Small intestine (tissue), 7 donors: Measurements from ENCODE around the gene SYP. TPM values are rescaled to one million over a fixed set of nuclear protein-coding genes. Genes with fewer than 3 reads are reported as not detected.
"Not testable (repeated sequence)": the region's sequence is repeated elsewhere in the genome, so short reads cannot be mapped to it uniquely, and the experiment has no call there.

ENCODE experiments used
- DNase-seq, 2 donors: peaks; one replicate each; pipeline versions ENCODE4 v3.0.0 to v3.0.0-alpha.2; 2013
- FAIRE-seq: peaks from 2 replicates; lab custom pipeline; 2012; peaks lifted over from hg19 to GRCh38; lab: Jason Lieb, UNC
- H3K27ac ChIP-seq, 3 donors: one replicate each; pipeline ENCODE4 v1.5.1; 2013; ENCODE audit warnings: low read length in 2 of 3, mild to moderate bottlenecking in 2 of 3, control low read depth in 1 of 3, inconsistent platforms in 1 of 3, low read depth in 1 of 3, moderate library complexity in 1 of 3
- H3K27me3 ChIP-seq, 3 donors: one replicate each; pipeline ENCODE4 v1.6.1; 2013; ENCODE audit warnings: low read length in 3 of 3, inconsistent platforms in 1 of 3; ENCODE audit not compliant: control insufficient read depth in 3 of 3, insufficient read depth in 3 of 3
- H3K36me3 ChIP-seq, 3 donors: one replicate each; pipeline ENCODE4 v1.6.1; 2013; ENCODE audit warnings: low read length in 3 of 3, inconsistent platforms in 1 of 3, low read depth in 1 of 3, mild to moderate bottlenecking in 1 of 3, moderate library complexity in 1 of 3; ENCODE audit not compliant: control insufficient read depth in 3 of 3, insufficient read depth in 2 of 3
- H3K4me1 ChIP-seq, 3 donors: one replicate each; pipeline ENCODE4 v1.6.1; 2013; ENCODE audit warnings: low read length in 2 of 3, inconsistent platforms in 1 of 3, low read depth in 1 of 3, mild to moderate bottlenecking in 1 of 3, moderate library complexity in 1 of 3; ENCODE audit not compliant: control insufficient read depth in 3 of 3, insufficient read depth in 2 of 3
- H3K4me3 ChIP-seq, 3 donors: one replicate each; pipeline ENCODE4 v1.5.1; 2013; ENCODE audit warnings: low read length in 3 of 3, control low read depth in 1 of 3, inconsistent platforms in 1 of 3, low read depth in 1 of 3, mild to moderate bottlenecking in 1 of 3, moderate library complexity in 1 of 3
- H3K9me3 ChIP-seq, 2 donors: one replicate each; pipeline ENCODE4 v1.6.1; 2013; ENCODE audit warnings: low read depth in 1 of 2, low read length in 1 of 2; ENCODE audit not compliant: control insufficient read depth in 2 of 2, insufficient read depth in 1 of 2
- WGBS, 3 donors: extraction: QIAGEN DNeasy Blood & Tissue Kit; methylation state at CpG; one replicate each; pipeline ENCODE4 v1.1.7; 2013; 5-methylcytosine and 5-hydroxymethylcytosine counted together
- polyA plus RNA-seq, 4 donors: library from polyadenylated mRNA; stranded (reverse) in 3 of 4; unstranded in 1 of 4; fragments of 200-250 nt in 3 of 4; fragments of 120-200 nt in 1 of 4; gene quantifications; one replicate each; pipeline versions ENCODE4 v1.2.1 to v1.2.3, GENCODE V29; 2013
- donor health status: healthy with polysubstance abuse.
- donor health status: control.
- donor health status: control.
- donor health status: Bipolar disorder and iron deficiency.
- donor health status: healthy.

The SYP gene
- polyA plus RNA-seq, 4 donors: 2.2 to 33.5 (median 7.0) TPM

- H3K4me1 ChIP-seq: peaks cover 0 to 3% (median 0%) of the 10 kb centered on the region in 3 donors
- no peaks in the 10 kb centered on the region for H3K9me3 ChIP-seq
- no peak for DNase-seq
- WGBS, 3 donors: 81 to 83% (median 82%) methylated on average over 18 to 24 of the region's 25 CpGs
- no peaks in the 10 kb centered on the region for H3K27me3 ChIP-seq
- no peak overlapping the region for H3K27ac ChIP-seq
- H3K4me3 ChIP-seq: no peak overlapping the region
- FAIRE-seq: no peak
- no peaks in the 10 kb centered on the region for H3K36me3 ChIP-seq
These were observed 42.8 kb downstream of the SYP start for GRCh38 chrX:49157194-49157593.

GRCh38 chrX:49155900-49156837 lies 43.8 kb downstream of the SYP start:
- WGBS, 3 donors: 1 to 43% (median 11%) methylated on average over 26 to 65 of the region's 65 CpGs
- Histone ChIP-seq H3K9me3 (no peaks in the 10 kb centered on the region), H3K4me3 (peak overlapping the region in 2 of 3 donors; percentile 42 to 52), H3K27ac (peak overlapping the region; percentile 75 to 92 (median 85)), H3K27me3 (no peaks in the 10 kb centered on the region), H3K4me1 (peaks cover 0 to 3% (median 0%) of the 10 kb centered on the region in 3 donors), H3K36me3 (no peaks in the 10 kb centered on the region)
- DNase-seq: peak; percentile 83 to 91
- no peak for FAIRE-seq

GRCh38 chrX:49155243-49155899 lies 44.6 kb downstream of the SYP start:
- H3K9me3 ChIP-seq: no peaks in the 10 kb centered on the region
- WGBS, 3 donors: 4 to 33% (median 15%) methylated on average over 14 to 18 of the region's 18 CpGs
- peak overlapping the region; percentile 16 to 52 (median 17) for H3K4me3 ChIP-seq
- DNase-seq (peak; percentile 52 to 82), FAIRE-seq (no peak)
- H3K27ac ChIP-seq: peak overlapping the region in 2 of 3 donors; percentile 85 to 92
- H3K27me3 ChIP-seq: no peaks in the 10 kb centered on the region
- no peaks in the 10 kb centered on the region for H3K36me3 ChIP-seq
- H3K4me1 ChIP-seq: peaks cover 0 to 3% (median 0%) of the 10 kb centered on the region in 3 donors

- H3K4me3 ChIP-seq: no peak overlapping the region
- DNase-seq: no peak
- FAIRE-seq: no peak
- peaks cover 0 to 8% (median 0%) of the 10 kb centered on the region in 3 donors for H3K4me1 ChIP-seq
- H3K27ac ChIP-seq: no peak overlapping the region
- no peaks in the 10 kb centered on the region for H3K36me3 ChIP-seq
- peaks cover 0 to 2% of the 10 kb centered on the region in 2 donors for H3K9me3 ChIP-seq
- 83 to 100% (median 91%) methylated on average over 1 of the region's 1 CpG for WGBS, 3 donors
- H3K27me3 ChIP-seq: no peaks in the 10 kb centered on the region
These were observed 46.5 kb downstream of the SYP start for GRCh38 chrX:49153467-49153866.

GRCh38 chrX:49149291-49149690 lies 50.7 kb downstream of the SYP start:
- not testable (repeated sequence) for H3K4me3 ChIP-seq, DNase-seq, FAIRE-seq, H3K4me1 ChIP-seq, H3K27me3 ChIP-seq, H3K36me3 ChIP-seq
- peak overlapping the region; percentile 67 to 79 (median 70) for H3K27ac ChIP-seq
- peaks cover 0 to 11% of the 10 kb centered on the region in 2 donors for H3K9me3 ChIP-seq
- WGBS, 3 donors: 93 to 96% (median 93%) methylated on average over 14 of the region's 14 CpGs

- H3K27me3 ChIP-seq, FAIRE-seq, H3K4me3 ChIP-seq, H3K4me1 ChIP-seq, H3K36me3 ChIP-seq: not testable (repeated sequence)
- Histone ChIP-seq H3K27ac (peak overlapping the region; percentile 67 to 79 (median 70)), H3K9me3 (peaks cover 0 to 11% of the 10 kb centered on the region in 2 donors)
- DNase-seq: peak; percentile 60 to 65
- WGBS, 3 donors: 71 to 77% (median 75%) methylated on average over 21 of the region's 21 CpGs
These were observed 51.4 kb downstream of the SYP start for GRCh38 chrX:49148390-49149100.

GRCh38 chrX:49147936-49148335 lies 52.1 kb downstream of the SYP start:
- FAIRE-seq (no peak), DNase-seq (no peak)
- Histone ChIP-seq H3K4me1 (peaks cover 0 to 9% (median 0%) of the 10 kb centered on the region in 3 donors), H3K27me3 (no peaks in the 10 kb centered on the region), H3K36me3 (no peaks in the 10 kb centered on the region), H3K4me3 (no peak overlapping the region), H3K9me3 (peaks cover 0 to 11% of the 10 kb centered on the region in 2 donors), H3K27ac (no peak overlapping the region)
- 87 to 90% (median 89%) methylated on average over 11 to 13 of the region's 13 CpGs for WGBS, 3 donors

- Histone ChIP-seq H3K4me3 (no peak overlapping the region), H3K4me1 (peaks cover 0 to 9% (median 0%) of the 10 kb centered on the region in 3 donors), H3K27ac (no peak overlapping the region), H3K9me3 (peaks cover 0 to 12% of the 10 kb centered on the region in 2 donors), H3K36me3 (no peaks in the 10 kb centered on the region), H3K27me3 (no peaks in the 10 kb centered on the region)
- no peak for DNase-seq
- FAIRE-seq: no peak
- 86 to 98% (median 87%) methylated on average over 7 to 8 of the region's 8 CpGs for WGBS, 3 donors
These were observed 52.7 kb downstream of the SYP start for GRCh38 chrX:49147282-49147681.
